IMR-90 (cell line): ENCODE data around the gene POLR3B. TPM values are rescaled to one million over a fixed set of nuclear protein-coding genes. Genes with fewer than 3 reads are reported as not detected.

ENCODE experiments used
- ATAC-seq: fragments of 200-7000 bp; cut with Tn5 transposase; 2 replicates; pipeline ENCODE4 v1.9.1; 2020; ENCODE audit warnings: low read depth, mild to moderate bottlenecking, moderate library complexity
- BruUV-seq: library from RNA; stranded (reverse); fragments of 400-500 nt; replicated peaks from 2 replicates; lab custom pipeline; 2021; lab: Mats Ljungman, UMichigan
- CTCF ChIA-PET: fragments of 300-600 bp; formaldehyde crosslinking; extraction: SDS; loops from one replicate; lab custom pipeline; 2021; ENCODE audit warnings: antibody characterized with exemption; lab: Yijun Ruan, JAX
- POLR2A ChIA-PET: fragments of 300-600 bp; sonication (Branson Sonifier 250); formaldehyde crosslinking; loops from one replicate; lab custom pipeline; 2022; ENCODE audit warnings: antibody characterized with exemption; ENCODE audit not compliant: unreplicated experiment; lab: Charles Lee
- DNase-seq: peaks from one replicate; pipeline ENCODE4 v3.0.0; 2013
- H2AFZ ChIP-seq: replicated peaks from 2 replicates; pipeline ENCODE3; 2013; ENCODE audit warnings: low read length, mild to moderate bottlenecking; ENCODE audit not compliant: poor library complexity
- H2AK5ac ChIP-seq: 2 replicates; pipeline ENCODE4 v1.6.1; 2013; ENCODE audit warnings: low read depth, low read length, inconsistent platforms
- H2AK9ac ChIP-seq: replicated peaks from 2 replicates; pipeline ENCODE3; 2013; ENCODE audit warnings: mild to moderate bottlenecking, low read depth, low read length, moderate library complexity; ENCODE audit not compliant: poor library complexity
- H2BK120ac ChIP-seq: 2 replicates; pipeline ENCODE4 v1.6.1; 2013; ENCODE audit warnings: low read depth, low read length, inconsistent platforms
- H2BK15ac ChIP-seq: 3 replicates; pipeline ENCODE4 v1.6.1; 2013; ENCODE audit warnings: low read depth, low read length, inconsistent platforms
- H2BK20ac ChIP-seq: 2 replicates; pipeline ENCODE4 v1.6.1; 2013; ENCODE audit warnings: low read depth, mild to moderate bottlenecking, inconsistent platforms, low read length, moderate library complexity
- H2BK5ac ChIP-seq: 2 replicates; pipeline ENCODE4 v1.6.1; 2013; ENCODE audit warnings: mild to moderate bottlenecking, low read depth, low read length, inconsistent platforms; ENCODE audit not compliant: poor library complexity, severe bottlenecking
- H3K14ac ChIP-seq: replicated peaks from 2 replicates; pipeline ENCODE4 v1.6.1; 2013; ENCODE audit warnings: low read depth, low read length, inconsistent platforms
- H3K18ac ChIP-seq: 2 replicates; pipeline ENCODE4 v1.6.1; 2013; ENCODE audit warnings: low read depth, low read length, control low read depth
- H3K23ac ChIP-seq: 2 replicates; pipeline ENCODE4 v1.6.1; 2013; ENCODE audit warnings: low read depth, low read length, inconsistent platforms
- H3K27ac ChIP-seq: 2 replicates; pipeline ENCODE4 v1.5.1; 2013; ENCODE audit warnings: mild to moderate bottlenecking, control low read depth, low read length; ENCODE audit not compliant: insufficient read depth
- H3K27me3 ChIP-seq: 2 replicates; pipeline ENCODE4 v1.6.1; 2013; ENCODE audit warnings: low read length; ENCODE audit not compliant: control insufficient read depth, insufficient read depth
- H3K36me3 ChIP-seq: 2 replicates; pipeline ENCODE4 v1.6.1; 2013; ENCODE audit warnings: low read length, mixed read lengths; ENCODE audit not compliant: control insufficient read depth, insufficient read depth
- H3K4ac ChIP-seq: 2 replicates; pipeline ENCODE4 v1.6.1; 2013; ENCODE audit warnings: low read depth, low read length, inconsistent platforms
- H3K4me1 ChIP-seq: 2 replicates; pipeline ENCODE4 v1.6.1; 2013; ENCODE audit warnings: low read length, mixed read lengths; ENCODE audit not compliant: control insufficient read depth, insufficient read depth
- H3K4me2 ChIP-seq: 2 replicates; pipeline ENCODE4 v1.6.1; 2013; ENCODE audit warnings: low read depth, mild to moderate bottlenecking, control low read depth, low read length, moderate library complexity
- H3K4me3 ChIP-seq: 2 replicates; pipeline ENCODE4 v1.5.1; 2013; ENCODE audit warnings: low read depth, mild to moderate bottlenecking, control low read depth, low read length, moderate library complexity; ENCODE audit not compliant: insufficient read depth
- H3K56ac ChIP-seq: 2 replicates; pipeline ENCODE4 v1.6.1; 2013; ENCODE audit warnings: low read length, inconsistent platforms; ENCODE audit not compliant: insufficient read depth; ENCODE audit errors: extremely low read depth
- H3K79me1 ChIP-seq, 2 experiments: 2 replicates each; pipeline ENCODE4 v1.6.1; 2013; ENCODE audit warnings: low read length in 2 of 2, inconsistent platforms in 1 of 2, low read depth in 1 of 2
- H3K9ac ChIP-seq: 2 replicates; pipeline ENCODE4 v1.6.1; 2013; ENCODE audit warnings: low read depth, low read length, control low read depth
- H3K9me1 ChIP-seq: 2 replicates; pipeline ENCODE4 v1.6.1; 2013; ENCODE audit warnings: low read length, inconsistent platforms; ENCODE audit not compliant: insufficient read depth
- H3K9me3 ChIP-seq: 2 replicates; pipeline ENCODE4 v1.6.1; 2013; ENCODE audit warnings: low read length; ENCODE audit not compliant: control insufficient read depth, insufficient read depth
- H4K20me1 ChIP-seq: 2 replicates; pipeline ENCODE4 v1.6.1; 2013; ENCODE audit warnings: low read length, inconsistent platforms; ENCODE audit not compliant: insufficient read depth
- H4K5ac ChIP-seq: 2 replicates; pipeline ENCODE4 v1.6.1; 2013; ENCODE audit warnings: mild to moderate bottlenecking, low read depth, low read length, control low read depth
- H4K8ac ChIP-seq, 2 experiments: 2 replicates each; pipeline ENCODE4 v1.6.1; 2013; ENCODE audit warnings: low read depth in 2 of 2, low read length in 2 of 2, control low read depth in 1 of 2, inconsistent platforms in 1 of 2
- H4K91ac ChIP-seq: 2 replicates; pipeline ENCODE4 v1.6.1; 2013; ENCODE audit warnings: low read depth, low read length, inconsistent platforms; ENCODE audit not compliant: insufficient read depth
- BHLHE40 ChIP-seq: fragments of 150-350 bp; IDR thresholded peaks from 2 replicates; pipeline ENCODE4 v1.6.1; 2016; ENCODE audit warnings: mild to moderate bottlenecking, low read depth, low read length
- FOS ChIP-seq: fragments of 150-350 bp; IDR thresholded peaks from 2 replicates; pipeline ENCODE4 v1.6.1; 2016; ENCODE audit warnings: low read depth, low read length
- MXI1 ChIP-seq: IDR thresholded peaks from 2 replicates; pipeline ENCODE4 v1.6.1; 2012; ENCODE audit warnings: low read depth, mild to moderate bottlenecking, low read length, moderate library complexity, borderline replicate concordance
- RAD21 ChIP-seq: IDR thresholded peaks from 2 replicates; pipeline ENCODE4 v1.6.1; 2012; ENCODE audit warnings: low read length, improper control_type of control experiment
- RCOR1 ChIP-seq: IDR thresholded peaks from 2 replicates; pipeline ENCODE4 v1.6.1; 2012; ENCODE audit warnings: mild to moderate bottlenecking, low read length, improper control_type of control experiment; ENCODE audit not compliant: insufficient replicate concordance
- SMC3 ChIP-seq: fragments of 150-350 bp; IDR thresholded peaks from 2 replicates; pipeline ENCODE4 v1.6.1; 2016; ENCODE audit warnings: low read depth, mild to moderate bottlenecking, antibody characterized with exemption, low read length, moderate library complexity
- WGBS, 2 experiments: methylation state at CpG; one replicate each; pipeline versions ENCODE4 v1.1.5 to v1.1.7; 2013; ENCODE audit warnings: missing lambda C conversion rate in 2 of 2; ENCODE audit not compliant: insufficient read length in 1 of 2; ENCODE audit errors: extremely low coverage in 2 of 2; 5-methylcytosine and 5-hydroxymethylcytosine counted together
- dilution Hi-C: fragments of 300-500 bp; cut with HindIII; formaldehyde crosslinking; loops from one replicate; pipeline ENCODE4 v1.14.3; 2018; ENCODE audit warnings: low sequenced_read_pairs; ENCODE audit not compliant: unreplicated experiment
- in situ Hi-C: fragments of 300-500 bp; cut with MboI; formaldehyde crosslinking; loops from 3 replicates; pipeline ENCODE4 v1.14.3; 2019; ENCODE audit warnings: low sequenced_read_pairs, inconsistent platforms, mixed read lengths
- intact Hi-C: fragments of 100-400 bp; cut with micrococcal nuclease; formaldehyde crosslinking; loops from 2 replicates; pipeline ENCODE4 v1.10.0; 2022
- polyA plus RNA-seq, 3 experiments: library from polyadenylated mRNA; depleted of rRNA; stranded (reverse); fragments of >200 nt; gene quantifications; 2 replicates each; pipeline ENCODE4 v1.2.3, GENCODE V29; 2012; ENCODE audit warnings: low replicate concordance in 1 of 3
- total RNA-seq: library from RNA; depleted of rRNA; stranded (reverse); fragments of >200 nt; gene quantifications from 2 replicates; pipeline ENCODE4 v1.2.3, GENCODE V29; 2012

Gene POLR3B
- total and polyA plus RNA-seq, 2 of the 4 experiments (the other 2 are of a cell fraction), result 6.9 to 15.4 TPM

GRCh38 chr12:106357549-106358395 is at the start of gene POLR3B (continued):
- TF ChIP-seq SMC3, result peak; percentile 78

GRCh38 chr12:106308121-106308520 is 49.4 kb upstream of the POLR3B start:
- no peak overlapping the region for H2BK120ac ChIP-seq
- ChIA-PET CTCF (no interaction called here), POLR2A (no interaction called here)
- no peak for TF ChIP-seq MXI1
- TF ChIP-seq BHLHE40, result no peak
- no peak for TF ChIP-seq RAD21
- no peak for TF ChIP-seq RCOR1
- TF ChIP-seq FOS, result no peak
- no peak overlapping the region for H4K91ac ChIP-seq
- BruUV-seq, result no TSS peak
- no peaks in the 10 kb centered on the region for H4K20me1 ChIP-seq
- H3K9me1 ChIP-seq, result peaks cover 21% of the 10 kb centered on the region
- no peak overlapping the region for H2AK5ac ChIP-seq
- H4K8ac ChIP-seq, result no peak overlapping the region
- no peak overlapping the region for H2BK15ac ChIP-seq
- H3K9me3 ChIP-seq, result no peaks in the 10 kb centered on the region
- no peak overlapping the region for H3K27ac ChIP-seq
- intact Hi-C loops, result no loop called here
- in situ Hi-C loops, result no loop called here
- H3K79me1 ChIP-seq, result peaks cover 8 to 30% of the 10 kb centered on the region in 2 experiments; a peak in 3 of 4 replicates
- ATAC-seq (no peak), DNase-seq (no peak)
- H3K4ac ChIP-seq, result no peak overlapping the region
- H3K23ac ChIP-seq, result no peak overlapping the region
- H3K36me3 ChIP-seq, result no peaks in the 10 kb centered on the region; the same call in 1 of the 2 replicates
- no peak overlapping the region for H2BK5ac ChIP-seq
- H3K27me3 ChIP-seq, result no peaks in the 10 kb centered on the region
- no peak overlapping the region for H4K5ac ChIP-seq
- dilution Hi-C loops, result no loop called here
- no peak overlapping the region for H3K9ac ChIP-seq
- no peak overlapping the region for H3K56ac ChIP-seq
- WGBS, 2 experiments, result 80% methylated on average over 1 of the region's 1 CpG; no CpG with 5 or more reads in 1 of the 2 experiments
- no peak overlapping the region for H3K18ac ChIP-seq
- no peak overlapping the region for H3K4me2 ChIP-seq
- H2BK20ac ChIP-seq, result no peak overlapping the region
- no peak overlapping the region for H2AK9ac ChIP-seq
- no peak overlapping the region for H3K14ac ChIP-seq
- H3K4me1 ChIP-seq, result peaks cover 15% of the 10 kb centered on the region
- H2AFZ ChIP-seq, result no peak overlapping the region
- H3K4me3 ChIP-seq, result no peak overlapping the region
